H9 (cell line): Measurements from ENCODE around the gene THOC7. TPM values are rescaled to one million over a fixed set of nuclear protein-coding genes. Genes with fewer than 3 reads are reported as not detected.

Experiments used
- DNase-seq: peaks from one replicate; pipeline ENCODE4 v3.0.0-alpha.2; 2017
- H2AFZ ChIP-seq: one replicate; pipeline ENCODE4 v1.6.1; 2013; ENCODE audit warnings: mild to moderate bottlenecking, low read length, control low read depth, moderate library complexity
- H2AK5ac ChIP-seq: 2 replicates; pipeline ENCODE4 v1.6.1; 2013; ENCODE audit warnings: low read length, control low read depth, mixed read lengths; ENCODE audit not compliant: insufficient read length
- H2BK120ac ChIP-seq: one replicate; pipeline ENCODE4 v1.6.1; 2013; ENCODE audit warnings: low read depth, mild to moderate bottlenecking, low read length, control low read depth, inconsistent platforms; ENCODE audit not compliant: poor library complexity, severe bottlenecking
- H2BK12ac ChIP-seq: 2 replicates; pipeline ENCODE4 v1.6.1; 2013; ENCODE audit warnings: low read length, control low read depth, mixed read lengths, low read depth; ENCODE audit not compliant: insufficient read length
- H2BK15ac ChIP-seq: 2 replicates; pipeline ENCODE4 v1.6.1; 2013; ENCODE audit warnings: low read depth, low read length, control low read depth
- H2BK20ac ChIP-seq: one replicate; pipeline ENCODE4 v1.6.1; 2013; ENCODE audit warnings: low read depth, mild to moderate bottlenecking, low read length, control low read depth, inconsistent platforms; ENCODE audit not compliant: poor library complexity, severe bottlenecking
- H2BK5ac ChIP-seq: 2 replicates; pipeline ENCODE4 v1.6.1; 2013; ENCODE audit warnings: low read length, control low read depth, mixed read lengths; ENCODE audit not compliant: insufficient read length
- H3K14ac ChIP-seq: 2 replicates; pipeline ENCODE4 v1.6.1; 2013; ENCODE audit warnings: low read length, control low read depth; ENCODE audit not compliant: insufficient read depth
- H3K18ac ChIP-seq: 2 replicates; pipeline ENCODE4 v1.6.1; 2013; ENCODE audit warnings: low read depth, mild to moderate bottlenecking, mixed read lengths, low read length, control low read depth; ENCODE audit not compliant: insufficient read length
- H3K23ac ChIP-seq: 2 replicates; pipeline ENCODE4 v1.6.1; 2013; ENCODE audit warnings: low read length, control low read depth, mixed read lengths, low read depth; ENCODE audit not compliant: insufficient read length
- H3K23me2 ChIP-seq: 2 replicates; pipeline ENCODE4 v1.6.1; 2013; ENCODE audit warnings: low read depth, mild to moderate bottlenecking, mixed read lengths, low read length, control low read depth; ENCODE audit not compliant: insufficient read length, poor library complexity, severe bottlenecking
- H3K27ac ChIP-seq: 2 replicates; pipeline ENCODE4 v1.5.1; 2013; ENCODE audit warnings: low read length, control low read depth, mixed read lengths, low read depth; ENCODE audit not compliant: insufficient read length
- H3K27me3 ChIP-seq: 2 replicates; pipeline ENCODE4 v1.6.1; 2013; ENCODE audit warnings: low read length, control low read depth, inconsistent platforms; ENCODE audit not compliant: insufficient read depth
- H3K4ac ChIP-seq: 2 replicates; pipeline ENCODE4 v1.6.1; 2013; ENCODE audit warnings: low read depth, mild to moderate bottlenecking, control low read depth, inconsistent platforms, low read length, moderate library complexity
- H3K4me1 ChIP-seq: 2 replicates; pipeline ENCODE4 v1.6.1; 2013; ENCODE audit warnings: low read length, control low read depth, inconsistent platforms; ENCODE audit not compliant: insufficient read depth
- H3K4me2 ChIP-seq: 2 replicates; pipeline ENCODE4 v1.6.1; 2013; ENCODE audit warnings: low read length, control low read depth, mixed read lengths; ENCODE audit not compliant: insufficient read length, insufficient read depth
- H3K56ac ChIP-seq: 2 replicates; pipeline ENCODE4 v1.6.1; 2013; ENCODE audit warnings: low read depth, mild to moderate bottlenecking, mixed read lengths, low read length, control low read depth; ENCODE audit not compliant: insufficient read length
- H3K79me1 ChIP-seq: 2 replicates; pipeline ENCODE4 v1.6.1; 2013; ENCODE audit warnings: low read depth, mild to moderate bottlenecking, moderate library complexity, low read length, control low read depth, inconsistent platforms; ENCODE audit not compliant: insufficient read depth, poor library complexity, severe bottlenecking
- H3K79me2 ChIP-seq: 2 replicates; pipeline ENCODE4 v1.6.1; 2013; ENCODE audit warnings: low read length, control low read depth, inconsistent platforms; ENCODE audit not compliant: insufficient read depth
- H3K9ac ChIP-seq: 2 replicates; pipeline ENCODE4 v1.6.1; 2013; ENCODE audit warnings: low read length, control low read depth, mixed read lengths; ENCODE audit not compliant: insufficient read length; ENCODE audit errors: extremely low read depth
- H3K9me3 ChIP-seq: one replicate; pipeline ENCODE4 v1.6.1; 2013; ENCODE audit warnings: low read depth, low read length, inconsistent platforms; ENCODE audit not compliant: control insufficient read depth
- H3T11ph ChIP-seq: one replicate; pipeline ENCODE4 v1.6.1; 2013; ENCODE audit warnings: mild to moderate bottlenecking, low read length, control low read depth, inconsistent platforms
- H4K20me1 ChIP-seq: one replicate; pipeline ENCODE4 v1.6.1; 2013; ENCODE audit not compliant: control insufficient read depth, insufficient read length, insufficient read depth
- H4K5ac ChIP-seq: 2 replicates; pipeline ENCODE4 v1.6.1; 2013; ENCODE audit warnings: low read depth, mild to moderate bottlenecking, mixed read lengths, low read length, control low read depth; ENCODE audit not compliant: insufficient read length
- H4K8ac ChIP-seq: replicated peaks from 2 replicates; pipeline ENCODE4 v1.6.1; 2013; ENCODE audit warnings: low read length, control low read depth, mixed read lengths, low read depth; ENCODE audit not compliant: insufficient read length
- H4K91ac ChIP-seq: 2 replicates; pipeline ENCODE4 v1.6.1; 2013; ENCODE audit warnings: low read depth, mild to moderate bottlenecking, moderate library complexity, mixed read lengths, low read length, control low read depth; ENCODE audit not compliant: insufficient read length
- H3K27ac Mint-ChIP-seq, 3 experiments: 2 replicates in 2 of 3; 3 replicates in 1 of 3; pipeline ENCODE4 v1.8.0; 2020 to 2021; ENCODE audit warnings: mixed read lengths in 3 of 3, mild to moderate bottlenecking in 1 of 3, moderate library complexity in 1 of 3
- H3K27me3 Mint-ChIP-seq: 2 replicates; pipeline ENCODE4 v1.8.0; 2021; ENCODE audit warnings: low read depth, mild to moderate bottlenecking, moderate library complexity, mixed read lengths
- H3K36me3 Mint-ChIP-seq, 3 experiments: 2 replicates in 2 of 3; 3 replicates in 1 of 3; pipeline ENCODE4 v1.8.0; 2020 to 2021; ENCODE audit warnings: low read depth in 3 of 3, mixed read lengths in 3 of 3; ENCODE audit not compliant: insufficient read depth in 1 of 3
- H3K4me1 Mint-ChIP-seq, 2 experiments: 2 replicates each; pipeline ENCODE4 v1.8.0; 2020; ENCODE audit warnings: mixed read lengths in 2 of 2
- H3K4me3 Mint-ChIP-seq, 2 experiments: 2 replicates in 1 of 2; 3 replicates in 1 of 2; pipeline ENCODE4 v1.8.0; 2020 to 2021; ENCODE audit warnings: mild to moderate bottlenecking in 2 of 2, mixed read lengths in 2 of 2, moderate library complexity in 1 of 2
- H3K9me3 Mint-ChIP-seq, 2 experiments: 2 replicates in 1 of 2; 3 replicates in 1 of 2; pipeline ENCODE4 v1.8.0; 2020; ENCODE audit warnings: mild to moderate bottlenecking in 2 of 2, mixed read lengths in 2 of 2, moderate library complexity in 1 of 2
- WGBS: extraction: QIAGEN DNeasy Blood & Tissue Kit; methylation state at CpG from one replicate; pipeline ENCODE4 v1.1.7; 2013; ENCODE audit warnings: missing lambda C conversion rate, low lambda C conversion rate, mixed read lengths; ENCODE audit not compliant: insufficient read length; ENCODE audit errors: extremely low coverage; 5-methylcytosine and 5-hydroxymethylcytosine counted together
- total RNA-seq: library from RNA; stranded (reverse); gene quantifications from 2 replicates; pipeline ENCODE4 v1.2.1, GENCODE V29; 2021
- TF ChIP-seq, protein P1 (sequence below): fragments of 200-600 bp; sonication (generic); conservative IDR thresholded peaks from 3 replicates; pipeline ENCODE4 v1.8.0; 2021; ENCODE audit warnings: antibody characterized with exemption, mild to moderate bottlenecking

The THOC7 gene
- total RNA-seq, 1 experiment from 2014 or later = 63.3 TPM

DNA sequence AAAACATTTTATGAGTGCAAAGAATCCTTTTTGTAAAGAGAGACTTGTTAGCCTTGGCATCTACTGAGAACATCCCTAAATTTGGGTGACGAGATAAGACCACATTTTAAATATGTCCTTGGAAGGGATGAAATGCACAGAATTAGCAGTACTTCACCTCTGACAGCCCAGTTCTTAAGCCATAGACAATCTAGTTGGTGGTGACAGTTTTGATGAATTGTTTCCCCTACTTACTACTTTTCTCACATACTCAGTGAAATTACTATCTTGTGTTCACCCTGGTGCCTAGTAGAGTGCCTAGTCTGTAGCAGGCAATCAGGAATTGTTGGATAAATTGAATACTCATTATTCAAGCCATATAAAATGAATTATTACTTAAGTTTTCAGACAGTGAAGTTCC is 45.2 kb upstream of the THOC7 start:
- no peak for DNase-seq
- peaks cover 0 to 4% (median 4%) of the 10 kb centered on the region in 3 experiments; a peak in 1 of 7 replicates for H3K36me3 Mint-ChIP-seq
- no peak overlapping the region for H4K91ac ChIP-seq
- no peak overlapping the region for H2BK20ac ChIP-seq
- no peak overlapping the region for H3T11ph ChIP-seq
- no peak overlapping the region for H3K4ac ChIP-seq
- no peak overlapping the region for H2AK5ac ChIP-seq
- peaks cover 10% of the 10 kb centered on the region for H3K23me2 ChIP-seq
- H3K27me3 ChIP-seq = no peaks in the 10 kb centered on the region
- no peaks in the 10 kb centered on the region for H3K4me1 ChIP-seq
- H3K4me2 ChIP-seq = no peak overlapping the region
- no peaks in the 10 kb centered on the region for H3K79me2 ChIP-seq
- peaks cover 21 to 26% of the 10 kb centered on the region in 2 experiments for H3K4me1 Mint-ChIP-seq
- H4K8ac ChIP-seq = no peak overlapping the region
- no peaks in the 10 kb centered on the region for H4K20me1 ChIP-seq
- no peak overlapping the region for H3K18ac ChIP-seq
- WGBS = no CpG with 5 or more reads among the region's 1 CpG
- TF ChIP-seq, protein P1, sequence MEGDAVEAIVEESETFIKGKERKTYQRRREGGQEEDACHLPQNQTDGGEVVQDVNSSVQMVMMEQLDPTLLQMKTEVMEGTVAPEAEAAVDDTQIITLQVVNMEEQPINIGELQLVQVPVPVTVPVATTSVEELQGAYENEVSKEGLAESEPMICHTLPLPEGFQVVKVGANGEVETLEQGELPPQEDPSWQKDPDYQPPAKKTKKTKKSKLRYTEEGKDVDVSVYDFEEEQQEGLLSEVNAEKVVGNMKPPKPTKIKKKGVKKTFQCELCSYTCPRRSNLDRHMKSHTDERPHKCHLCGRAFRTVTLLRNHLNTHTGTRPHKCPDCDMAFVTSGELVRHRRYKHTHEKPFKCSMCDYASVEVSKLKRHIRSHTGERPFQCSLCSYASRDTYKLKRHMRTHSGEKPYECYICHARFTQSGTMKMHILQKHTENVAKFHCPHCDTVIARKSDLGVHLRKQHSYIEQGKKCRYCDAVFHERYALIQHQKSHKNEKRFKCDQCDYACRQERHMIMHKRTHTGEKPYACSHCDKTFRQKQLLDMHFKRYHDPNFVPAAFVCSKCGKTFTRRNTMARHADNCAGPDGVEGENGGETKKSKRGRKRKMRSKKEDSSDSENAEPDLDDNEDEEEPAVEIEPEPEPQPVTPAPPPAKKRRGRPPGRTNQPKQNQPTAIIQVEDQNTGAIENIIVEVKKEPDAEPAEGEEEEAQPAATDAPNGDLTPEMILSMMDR = no peak
- H2AFZ ChIP-seq = no peak overlapping the region
- H3K27ac Mint-ChIP-seq = no peak overlapping the region
- H3K79me1 ChIP-seq = no peaks in the 10 kb centered on the region
- no peak overlapping the region for H3K23ac ChIP-seq
- no peak overlapping the region for H3K9ac ChIP-seq
- no peak overlapping the region for H2BK15ac ChIP-seq
- H3K9me3 ChIP-seq = no peaks in the 10 kb centered on the region
- H3K14ac ChIP-seq = no peak overlapping the region
- no peak overlapping the region for H2BK120ac ChIP-seq
- no peaks in the 10 kb centered on the region; the same call in none of the 2 replicates for H3K27me3 Mint-ChIP-seq
- no peak overlapping the region for H2BK5ac ChIP-seq
- no peak overlapping the region for H4K5ac ChIP-seq
- H3K56ac ChIP-seq = no peak overlapping the region
- H3K27ac ChIP-seq = no peak overlapping the region
- no peak overlapping the region for H3K4me3 Mint-ChIP-seq
- H3K9me3 Mint-ChIP-seq = no peaks in the 10 kb centered on the region; a peak in 1 of 5 replicates
- no peak overlapping the region for H2BK12ac ChIP-seq
